GM10266 (cell line): ENCODE data around the gene CNTNAP2.

Source experiments
- DNase-seq: peaks from one replicate; pipeline ENCODE4 v3.0.0; 2012; ENCODE audit errors: extremely low spot score
- TF ChIP-seq, protein P1 (sequence below): IDR thresholded peaks from 2 replicates; pipeline ENCODE4 v1.5.1; 2012; ENCODE audit warnings: mild to moderate bottlenecking, low read depth; ENCODE audit not compliant: control insufficient read depth, insufficient read depth; ENCODE audit errors: missing control alignments

CNTNAP2 gene

GRCh38 chr7:146405737-146406136, 289.1 kb downstream of the CNTNAP2 start:
- TF ChIP-seq, protein P1, sequence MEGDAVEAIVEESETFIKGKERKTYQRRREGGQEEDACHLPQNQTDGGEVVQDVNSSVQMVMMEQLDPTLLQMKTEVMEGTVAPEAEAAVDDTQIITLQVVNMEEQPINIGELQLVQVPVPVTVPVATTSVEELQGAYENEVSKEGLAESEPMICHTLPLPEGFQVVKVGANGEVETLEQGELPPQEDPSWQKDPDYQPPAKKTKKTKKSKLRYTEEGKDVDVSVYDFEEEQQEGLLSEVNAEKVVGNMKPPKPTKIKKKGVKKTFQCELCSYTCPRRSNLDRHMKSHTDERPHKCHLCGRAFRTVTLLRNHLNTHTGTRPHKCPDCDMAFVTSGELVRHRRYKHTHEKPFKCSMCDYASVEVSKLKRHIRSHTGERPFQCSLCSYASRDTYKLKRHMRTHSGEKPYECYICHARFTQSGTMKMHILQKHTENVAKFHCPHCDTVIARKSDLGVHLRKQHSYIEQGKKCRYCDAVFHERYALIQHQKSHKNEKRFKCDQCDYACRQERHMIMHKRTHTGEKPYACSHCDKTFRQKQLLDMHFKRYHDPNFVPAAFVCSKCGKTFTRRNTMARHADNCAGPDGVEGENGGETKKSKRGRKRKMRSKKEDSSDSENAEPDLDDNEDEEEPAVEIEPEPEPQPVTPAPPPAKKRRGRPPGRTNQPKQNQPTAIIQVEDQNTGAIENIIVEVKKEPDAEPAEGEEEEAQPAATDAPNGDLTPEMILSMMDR: no peak
- DNase-seq: no peak

DNA sequence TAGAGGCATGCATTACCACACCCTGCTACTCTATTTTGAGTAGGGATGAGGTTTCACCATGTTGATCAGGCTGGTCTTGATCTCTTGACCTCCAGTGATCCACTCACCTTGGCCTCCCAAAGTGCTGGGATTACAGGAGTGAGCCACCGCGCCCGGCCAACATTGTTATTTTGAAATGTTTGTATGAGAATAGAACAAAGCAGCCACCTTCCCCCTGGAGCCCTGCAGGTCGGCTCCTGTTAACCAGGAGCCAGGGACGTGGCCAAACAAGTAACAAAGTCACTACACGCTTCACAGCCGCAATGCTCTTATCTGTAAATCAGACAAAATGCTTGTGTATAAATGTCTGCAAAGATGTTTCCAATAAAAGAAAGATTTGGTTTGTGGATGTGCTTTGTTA, 295.4 kb downstream of the CNTNAP2 start:
- DNase-seq: no peak

GRCh38 chr7:146412781-146413180, 296.2 kb downstream of the CNTNAP2 start:
- DNase-seq: no peak
- TF ChIP-seq, protein P1: no peak

More for the DNA sequence above, 295.4 kb downstream of the CNTNAP2 start:
- TF ChIP-seq, protein P1: no peak

DNA sequence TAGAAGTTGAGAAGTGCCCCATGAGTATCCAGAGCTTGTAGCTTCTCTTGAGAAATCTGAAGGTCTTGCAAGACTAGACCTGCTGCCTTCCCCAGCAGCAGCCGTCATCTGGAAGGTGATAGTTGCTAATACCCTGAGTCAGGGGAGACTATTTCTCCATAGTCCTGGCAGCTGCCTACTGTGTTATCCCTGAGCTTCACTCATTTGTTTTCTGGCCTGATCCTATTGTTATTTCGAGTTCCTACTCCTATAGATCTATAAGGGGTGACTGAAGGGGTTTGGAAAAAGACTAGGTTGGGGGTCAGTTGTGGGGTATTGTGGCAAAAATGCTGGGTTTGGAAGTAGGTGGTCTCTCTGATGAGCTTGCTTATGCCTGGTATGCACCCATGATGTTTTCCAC, 297.8 kb downstream of the CNTNAP2 start:
- DNase-seq: no peak
- TF ChIP-seq, protein P1: no peak

DNA sequence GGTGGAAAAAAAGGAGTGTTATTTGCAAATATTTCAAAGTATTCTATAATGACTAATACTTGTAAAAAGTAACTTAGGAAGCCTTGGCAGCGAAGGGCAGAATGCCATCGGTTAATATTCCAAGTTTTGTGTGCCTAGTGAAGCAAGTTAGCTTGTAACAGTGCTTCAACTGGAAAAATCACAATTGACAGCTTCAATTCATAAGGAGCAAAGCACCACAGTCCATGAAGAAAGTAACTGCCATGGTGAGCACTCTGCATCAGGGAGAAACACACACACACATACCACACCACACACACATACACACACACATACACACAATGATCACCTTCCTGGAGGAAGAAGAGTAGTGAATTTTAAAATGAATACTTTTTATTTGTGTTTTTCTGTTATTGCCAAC, 298.3 kb downstream of the CNTNAP2 start:
- no peak for DNase-seq
- TF ChIP-seq, protein P1: no peak

GRCh38 chr7:146417176-146417575, 300.6 kb downstream of the CNTNAP2 start:
- no peak for DNase-seq
- TF ChIP-seq, protein P1: no peak

DNA sequence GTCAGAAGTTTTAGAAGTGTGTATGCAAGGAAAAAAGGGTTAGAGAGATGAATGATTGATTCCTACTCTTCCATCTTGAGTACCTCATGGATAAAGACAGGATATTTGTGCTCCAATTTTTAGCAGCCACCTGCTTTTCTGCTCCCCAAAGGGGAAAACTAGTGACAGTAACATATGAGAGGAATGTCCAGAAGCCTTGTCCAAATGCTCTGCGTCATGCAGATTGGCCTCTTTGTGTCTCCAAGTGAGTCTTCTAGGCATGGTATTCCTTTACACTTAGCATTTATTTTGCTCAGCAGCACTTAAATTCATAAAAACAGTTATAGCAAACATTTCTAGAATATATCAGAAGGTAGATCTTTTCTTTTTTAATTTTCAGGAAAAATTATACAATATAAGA, 306.8 kb downstream of the CNTNAP2 start:
- DNase-seq: no peak

More for the DNA sequence above, 306.8 kb downstream of the CNTNAP2 start:
- TF ChIP-seq, protein P1: no peak
